Measurements from ENCODE around the gene MMP8.
"Not testable (repeated sequence)": the region's sequence is repeated elsewhere in the genome, so short reads cannot be mapped to it uniquely, and the experiment has no call there.

MMP8 gene, protein sequence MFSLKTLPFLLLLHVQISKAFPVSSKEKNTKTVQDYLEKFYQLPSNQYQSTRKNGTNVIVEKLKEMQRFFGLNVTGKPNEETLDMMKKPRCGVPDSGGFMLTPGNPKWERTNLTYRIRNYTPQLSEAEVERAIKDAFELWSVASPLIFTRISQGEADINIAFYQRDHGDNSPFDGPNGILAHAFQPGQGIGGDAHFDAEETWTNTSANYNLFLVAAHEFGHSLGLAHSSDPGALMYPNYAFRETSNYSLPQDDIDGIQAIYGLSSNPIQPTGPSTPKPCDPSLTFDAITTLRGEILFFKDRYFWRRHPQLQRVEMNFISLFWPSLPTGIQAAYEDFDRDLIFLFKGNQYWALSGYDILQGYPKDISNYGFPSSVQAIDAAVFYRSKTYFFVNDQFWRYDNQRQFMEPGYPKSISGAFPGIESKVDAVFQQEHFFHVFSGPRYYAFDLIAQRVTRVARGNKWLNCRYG

DNA sequence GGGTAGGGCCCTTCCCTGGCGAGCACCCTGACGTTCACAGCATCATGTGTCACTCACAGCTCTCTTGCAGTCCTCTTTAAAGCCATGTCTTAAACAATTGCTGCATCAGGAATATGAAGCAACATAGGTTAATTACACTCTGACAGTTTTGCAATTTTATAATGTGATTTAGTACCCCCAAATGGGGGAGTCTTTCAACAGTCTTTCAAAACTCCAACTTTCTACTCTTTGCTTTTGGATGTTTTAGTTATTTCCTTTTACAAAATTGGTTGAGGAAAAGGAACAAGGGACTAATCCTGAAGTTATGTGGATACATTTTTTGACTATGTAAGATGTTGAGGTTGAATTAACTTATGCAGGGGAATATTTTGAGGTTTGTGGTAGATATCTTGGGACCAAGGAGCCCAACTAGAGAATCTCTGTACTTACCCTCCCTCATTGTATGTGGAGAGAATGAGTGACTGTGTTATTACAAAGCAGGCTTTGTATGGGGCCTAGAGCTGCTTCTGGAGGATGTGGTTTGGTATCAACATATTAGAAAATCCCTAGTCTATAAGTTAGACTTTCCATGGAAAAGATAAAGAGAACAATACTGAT, at the start of gene MMP8:
Gene MMP8 (minus strand): TSS at position 51 of the 597 bp plus-strand sequence. CDS start 99 bp downstream, outside the sequence.
- no peak for DNase-seq (ENCODE audit: low read depth)

DNA sequence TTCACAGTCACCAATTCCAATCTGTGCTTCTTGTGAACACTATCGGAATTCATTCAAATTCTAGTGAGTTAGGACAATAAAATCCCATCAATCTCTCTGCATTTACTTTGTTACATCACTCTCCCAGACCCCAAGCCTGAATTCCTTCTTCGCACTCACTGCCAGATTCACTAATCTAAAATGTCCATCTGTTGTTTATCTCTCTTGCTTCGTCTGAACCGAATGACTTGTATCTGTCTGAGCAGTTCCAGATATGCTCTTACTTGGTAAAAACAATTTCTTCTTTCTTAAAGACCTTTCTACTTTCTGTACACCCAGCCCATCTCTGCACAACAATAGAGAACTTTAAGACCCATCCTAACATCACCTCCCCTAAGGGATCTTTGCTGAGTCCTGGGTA, 48.6 kb upstream of the MMP8 start:
- DNase-seq (ENCODE audit: low read depth) = no peak

DNA sequence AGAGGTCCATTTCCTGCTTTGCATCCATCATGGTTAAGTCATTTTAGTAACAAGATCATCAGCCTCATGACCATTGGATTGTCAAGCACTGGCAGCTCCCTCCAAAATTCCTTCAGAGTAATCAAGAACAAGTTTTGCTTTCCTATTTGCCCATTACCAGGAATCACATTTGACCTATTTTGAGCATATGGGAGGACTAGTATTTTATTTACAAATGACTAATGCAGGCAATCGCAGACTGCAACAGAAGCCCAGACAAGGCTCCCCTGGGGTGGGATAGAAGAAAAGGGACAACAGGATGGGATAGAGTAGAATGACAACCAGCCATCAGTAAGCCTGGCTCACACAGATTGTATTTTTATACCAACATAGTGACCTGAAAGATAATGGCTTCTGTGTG, 46.6 kb upstream of the MMP8 start:
- no peak for DNase-seq (ENCODE audit: low read depth)

DNA sequence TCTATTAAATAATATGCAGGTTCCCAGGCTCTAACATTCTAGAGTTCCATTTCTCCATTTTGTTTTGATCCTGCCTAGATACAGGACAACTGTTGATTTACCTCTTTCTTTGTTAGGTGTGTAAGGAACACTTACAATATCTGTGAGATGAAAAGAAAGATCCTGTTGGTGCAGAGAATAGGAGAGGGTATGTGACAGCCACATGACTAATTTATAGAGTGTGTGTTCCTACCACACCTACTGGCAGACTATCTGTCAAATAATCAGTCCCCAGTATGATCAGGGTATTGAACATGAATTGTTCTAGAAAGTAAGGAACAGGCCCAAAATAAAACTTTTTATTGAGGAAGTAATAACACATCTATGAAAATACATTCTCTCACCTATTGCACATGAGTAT, 45.4 kb upstream of the MMP8 start:
- no peak for DNase-seq (ENCODE audit: low read depth)

DNA sequence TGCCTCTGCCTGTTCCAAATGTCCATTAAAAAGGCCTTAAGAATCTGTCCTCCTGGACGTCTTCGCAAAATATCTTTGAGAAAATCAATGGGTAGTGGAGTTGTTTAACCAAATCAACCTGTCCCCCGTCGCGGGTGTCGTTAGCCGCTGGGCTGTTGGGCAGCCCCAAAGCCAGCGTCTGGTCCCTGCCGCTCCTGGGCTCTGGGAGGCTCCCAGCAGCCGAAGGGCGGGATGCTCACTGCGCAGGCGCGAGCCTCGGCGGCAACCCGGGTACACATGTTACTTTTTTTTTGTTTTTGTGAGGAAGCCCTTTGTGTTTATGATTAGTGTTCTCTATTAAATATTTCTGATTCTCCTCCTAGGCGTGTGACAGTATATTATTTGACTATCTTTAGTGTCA, 43.0 kb upstream of the MMP8 start:
- DNase-seq (ENCODE audit: low read depth) = no peak

DNA sequence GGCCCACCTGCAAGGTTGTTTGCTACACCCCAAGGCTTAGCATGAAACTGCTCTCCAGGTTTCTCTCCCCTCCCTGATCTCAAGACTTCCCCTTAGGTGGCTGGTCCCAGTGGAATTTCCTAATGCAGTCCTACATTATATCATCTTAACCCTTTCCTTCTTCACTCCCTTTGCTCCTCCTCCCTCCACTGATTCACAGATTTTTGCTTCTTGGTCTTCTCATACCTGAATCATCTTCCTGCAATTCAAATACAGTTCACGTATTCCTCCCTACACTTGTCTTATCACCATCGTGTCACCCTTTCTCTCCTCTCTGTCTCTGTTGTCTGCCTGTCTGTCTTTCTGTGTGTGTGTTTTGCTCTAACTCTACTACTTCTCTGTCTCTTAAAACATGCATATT, 38.7 kb upstream of the MMP8 start:
- no peak for DNase-seq (ENCODE audit: low read depth)

DNA sequence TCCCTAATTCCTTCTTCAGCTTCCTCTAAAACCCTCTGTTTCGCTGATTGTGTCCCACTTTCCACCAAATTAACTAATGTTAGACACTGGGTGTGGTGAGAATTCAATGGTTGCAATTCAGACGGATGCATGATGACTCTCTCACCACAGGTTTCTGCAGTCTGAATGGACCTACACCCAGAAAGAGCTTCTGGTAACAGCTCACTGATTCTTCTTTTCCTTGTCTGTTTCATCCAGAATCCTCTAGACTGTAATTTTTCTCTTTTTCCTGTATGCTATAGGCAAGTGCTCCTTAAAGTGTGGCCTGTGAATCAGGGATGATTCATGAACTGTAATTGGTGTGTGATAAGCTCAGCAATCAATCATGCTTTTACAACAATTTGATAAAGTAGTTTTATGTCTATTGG, 37.6 kb upstream of the MMP8 start:
- DNase-seq (ENCODE audit: low read depth) = no peak

DNA sequence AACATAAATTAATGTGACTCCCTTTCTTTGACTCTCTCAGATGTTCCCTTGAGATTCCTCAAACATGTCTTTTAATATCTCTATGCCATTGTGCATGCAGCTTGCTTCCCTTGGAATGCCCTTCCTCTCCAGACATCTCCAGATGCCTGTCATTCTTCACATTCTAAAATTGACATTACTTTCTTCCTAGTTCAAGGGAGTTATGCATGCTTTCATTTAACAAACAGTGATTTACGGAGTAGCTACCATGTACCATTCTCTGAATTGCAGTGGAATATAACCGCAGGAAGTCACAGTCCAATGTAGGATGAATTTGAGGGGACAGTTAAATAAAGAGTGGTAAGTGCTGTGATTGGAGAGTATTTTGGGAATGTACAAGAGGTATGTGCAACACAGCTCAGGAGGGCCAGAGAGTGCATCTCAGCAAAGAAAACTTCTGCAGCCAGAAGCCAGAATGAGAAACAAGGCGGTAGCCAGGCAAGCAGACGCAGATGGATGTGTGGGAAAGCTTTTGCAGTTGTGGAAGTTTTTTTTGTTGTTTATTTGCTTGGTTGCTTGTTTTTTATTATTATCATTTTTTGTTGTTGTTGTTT, 37.0 kb upstream of the MMP8 start:
- DNase-seq (ENCODE audit: low read depth) = no peak

DNA sequence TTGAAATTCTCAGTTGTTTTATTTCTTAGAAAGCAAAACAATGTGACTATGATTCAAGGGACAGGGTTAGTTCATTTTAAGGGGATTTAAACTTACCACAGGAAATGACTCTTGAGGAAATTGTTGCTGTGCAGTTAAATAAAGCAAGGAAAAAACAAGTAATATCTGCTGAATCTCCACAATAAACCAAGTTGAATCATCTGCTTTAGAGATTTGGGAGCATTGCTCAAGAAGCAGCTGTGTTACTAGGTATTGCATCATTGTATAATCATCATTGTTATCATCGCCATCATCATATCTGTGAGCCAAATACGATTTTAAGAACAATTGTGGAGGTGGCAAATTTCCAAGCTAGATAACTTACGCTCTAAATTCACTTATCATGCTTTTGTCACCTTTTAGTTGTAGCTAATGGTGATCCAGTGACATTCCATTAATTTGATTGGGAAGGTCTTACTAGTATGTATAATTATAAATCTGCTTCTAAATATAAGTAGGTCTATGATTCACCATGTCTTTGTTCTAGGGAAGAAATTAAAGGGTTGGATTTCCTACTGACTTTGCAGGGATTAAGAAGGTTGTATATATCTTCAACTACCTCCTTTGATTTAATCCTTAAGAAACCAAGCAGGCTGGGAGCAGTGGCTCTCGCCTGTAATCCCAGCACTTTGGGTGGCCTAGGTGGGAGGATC, 35.7 kb upstream of the MMP8 start:
- DNase-seq (ENCODE audit: low read depth) = no peak

DNA sequence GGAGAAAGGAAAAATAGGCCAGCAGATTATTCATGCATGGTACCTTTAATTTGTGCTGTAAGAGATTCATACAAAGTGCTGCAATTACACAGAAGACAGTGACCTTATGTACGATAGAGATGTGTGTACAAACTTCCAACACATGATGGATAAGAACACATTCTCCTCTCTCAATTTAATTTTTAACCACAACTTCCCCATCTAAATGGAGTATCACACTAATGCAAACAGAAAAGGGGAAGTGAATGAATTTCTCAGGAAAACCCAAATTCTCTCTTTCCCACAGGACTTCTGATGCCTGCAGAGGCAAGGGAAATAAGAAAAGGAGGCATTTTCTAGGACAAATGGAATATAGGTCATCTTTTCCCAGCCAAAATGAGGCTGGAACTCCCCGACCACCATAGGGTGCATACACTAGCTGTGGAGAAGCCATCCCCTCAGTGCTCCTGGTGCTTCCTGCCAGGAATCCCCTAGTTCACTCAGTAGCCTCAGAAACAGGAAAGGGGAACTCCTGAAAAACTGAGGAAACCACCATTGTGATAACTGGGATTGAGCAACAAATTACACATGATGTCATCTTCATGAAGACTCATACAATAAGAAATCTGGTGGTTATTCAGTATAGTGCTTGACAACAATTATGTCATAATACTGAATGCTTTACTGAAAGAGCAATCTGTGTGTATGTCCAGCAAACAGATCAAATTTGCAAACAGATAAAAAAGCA, 33.2 kb upstream of the MMP8 start:
- no peak for DNase-seq (ENCODE audit: low read depth)

DNA sequence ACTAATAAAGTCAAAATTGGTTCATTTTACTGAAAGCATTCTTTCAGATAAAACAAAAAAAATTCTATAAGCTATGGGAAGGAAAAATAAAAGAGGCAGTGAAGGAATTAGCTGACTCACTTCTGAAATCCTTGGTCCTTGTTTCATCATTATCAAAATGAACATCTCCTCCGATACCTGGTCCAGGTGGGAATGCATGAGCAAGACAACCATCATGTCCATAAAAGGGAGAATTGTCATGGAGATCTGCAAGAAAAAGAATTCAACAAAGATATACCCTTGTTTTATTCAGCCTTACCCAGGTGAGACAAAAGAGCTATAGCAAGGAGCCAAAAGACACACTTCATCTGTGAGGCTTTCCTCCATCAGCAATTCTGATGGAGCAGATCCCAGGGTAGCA, 28.5 kb upstream of the MMP8 start:
- no peak for DNase-seq (ENCODE audit: low read depth)

DNA sequence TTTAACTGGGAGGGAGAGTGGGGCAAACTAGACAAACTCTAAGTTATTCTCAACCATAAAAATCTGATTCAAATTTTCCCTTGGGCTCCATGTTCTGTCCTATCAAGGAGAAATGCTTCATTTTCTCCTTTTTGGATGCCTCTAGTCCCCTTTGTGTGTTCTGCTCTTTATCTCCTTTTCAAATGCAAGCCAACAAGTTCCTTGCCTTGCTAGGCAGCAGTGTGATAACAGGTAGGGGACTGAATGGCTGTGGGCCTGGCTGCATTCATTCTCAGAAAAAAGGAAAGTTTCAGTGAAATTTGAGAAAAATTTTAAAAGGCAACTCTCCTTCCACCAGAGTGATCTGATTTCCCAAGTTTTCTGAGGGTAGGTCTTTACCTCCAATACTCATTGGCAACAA, 26.9 kb upstream of the MMP8 start:
- no peak for DNase-seq (ENCODE audit: low read depth)

DNA sequence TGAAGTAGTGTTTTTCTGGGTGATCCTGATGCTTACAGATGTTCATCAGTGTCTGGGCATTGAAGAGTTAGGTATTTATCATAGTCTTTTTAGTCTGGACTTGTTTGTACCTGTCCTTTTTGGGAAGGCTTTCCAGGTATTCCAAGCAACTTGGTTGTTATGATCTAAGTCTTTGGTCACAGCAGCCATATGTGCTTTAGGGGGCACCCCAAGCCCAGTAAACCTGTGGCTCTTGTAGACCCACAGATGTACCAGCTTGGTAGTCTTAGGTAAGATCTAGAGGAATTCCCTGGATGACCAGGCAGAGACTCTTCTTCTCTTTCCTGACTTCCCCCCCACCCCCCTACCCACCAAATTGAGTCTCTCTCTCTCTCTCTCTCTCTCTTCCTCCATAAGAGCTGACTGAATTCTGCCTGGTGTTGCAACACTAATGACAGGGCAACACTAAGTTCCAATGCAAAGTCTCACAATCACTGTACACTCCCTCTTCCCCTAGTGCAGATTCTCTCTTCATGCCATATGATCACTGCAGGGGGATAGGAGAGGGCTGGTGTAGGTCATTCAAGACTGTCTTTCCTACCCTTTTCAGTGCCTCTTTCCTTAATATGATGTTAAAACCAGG, 24.5 kb upstream of the MMP8 start:
- no peak for DNase-seq (ENCODE audit: low read depth)

DNA sequence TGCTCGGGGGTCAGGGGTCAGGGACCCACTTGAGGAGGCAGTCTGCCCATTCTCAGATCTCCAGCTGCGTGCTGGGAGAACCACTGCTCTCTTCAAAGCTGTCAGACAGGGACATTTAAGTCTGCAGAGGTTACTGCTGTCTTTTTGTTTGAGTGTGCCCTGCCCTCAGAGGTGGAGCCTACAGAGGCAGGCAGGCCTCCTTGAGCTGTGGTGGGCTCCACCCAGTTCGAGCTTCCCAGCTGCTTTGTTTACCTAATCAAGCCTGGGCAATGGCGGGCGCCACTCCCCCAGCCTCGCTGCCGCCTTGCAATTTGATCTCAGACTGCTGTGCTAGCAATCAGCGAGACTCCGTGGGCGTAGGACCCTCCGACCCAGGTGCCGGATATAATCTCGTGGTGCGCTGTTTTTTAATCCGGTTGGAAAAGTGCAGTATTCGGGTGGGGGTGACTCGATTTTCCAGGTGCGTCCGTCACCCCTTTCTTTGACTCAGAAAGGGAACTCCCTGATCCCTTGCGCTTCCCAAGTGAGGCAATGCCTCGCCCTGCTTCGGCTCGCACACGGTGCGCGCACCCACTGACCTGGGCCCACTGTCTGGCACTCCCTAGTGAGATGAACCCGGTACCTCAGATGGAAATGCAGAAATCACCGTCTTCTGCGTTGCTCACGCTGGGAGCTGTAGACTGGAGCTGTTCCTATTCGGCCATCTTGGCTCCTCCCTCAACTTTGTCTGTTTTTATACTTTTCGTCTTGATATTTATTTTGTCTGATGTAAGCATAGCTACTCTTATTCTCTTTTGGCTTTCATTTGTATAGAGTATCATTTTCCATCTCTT, 22.2 kb upstream of the MMP8 start:
- not testable (repeated sequence) for DNase-seq (ENCODE audit: low read depth)

DNA sequence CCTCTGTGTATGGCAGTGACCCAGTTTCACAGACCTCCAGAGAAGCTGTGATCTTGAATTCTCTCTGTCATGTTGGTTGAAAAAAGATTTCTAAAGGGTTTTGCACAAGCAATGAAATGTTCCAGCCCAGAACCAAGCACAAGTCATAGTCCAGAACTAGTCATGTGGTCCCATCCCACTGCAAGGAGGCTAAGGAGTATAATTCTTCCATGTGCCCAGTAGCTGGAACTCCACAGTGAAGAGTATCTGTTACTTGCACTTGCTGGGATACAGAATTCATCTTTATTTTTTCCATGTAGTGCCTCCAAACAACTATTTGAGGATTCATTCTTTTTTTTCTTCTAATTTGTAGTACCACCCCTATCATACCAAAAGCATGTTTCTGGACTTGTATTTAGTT, 9.9 kb upstream of the MMP8 start:
- no peak for DNase-seq (ENCODE audit: low read depth)

DNA sequence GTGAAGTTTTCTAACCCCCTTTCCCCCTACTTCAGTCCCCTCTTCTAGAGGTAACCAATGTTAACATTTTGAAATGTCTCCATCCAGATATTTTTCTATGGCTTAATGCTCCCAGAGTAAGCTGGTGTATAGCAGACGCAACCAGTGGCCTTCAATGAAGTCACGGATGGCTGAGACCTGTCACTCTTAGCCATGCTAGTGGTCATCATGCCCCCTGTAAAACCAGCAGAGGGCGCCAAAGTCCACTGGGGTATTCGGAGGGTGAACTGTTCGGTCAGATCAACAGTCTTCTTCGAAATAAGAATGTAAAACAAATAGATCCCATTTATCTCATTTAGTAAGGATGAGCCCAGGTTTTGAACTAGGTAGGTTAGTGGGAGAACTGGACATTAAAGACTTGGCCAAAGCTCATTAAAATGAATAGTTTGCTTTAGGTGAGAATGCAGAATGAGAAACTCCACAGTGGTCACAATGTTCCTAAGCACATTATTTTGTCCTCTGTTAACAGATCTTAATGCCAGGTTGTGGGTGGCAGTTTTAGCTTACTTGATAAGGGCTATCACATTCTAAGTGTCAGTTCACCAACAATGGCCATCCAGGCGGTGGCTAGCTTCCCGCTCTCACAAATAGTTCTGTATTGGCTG, 8.6 kb upstream of the MMP8 start:
- peak; percentile 6 for DNase-seq (ENCODE audit: low read depth)

DNA sequence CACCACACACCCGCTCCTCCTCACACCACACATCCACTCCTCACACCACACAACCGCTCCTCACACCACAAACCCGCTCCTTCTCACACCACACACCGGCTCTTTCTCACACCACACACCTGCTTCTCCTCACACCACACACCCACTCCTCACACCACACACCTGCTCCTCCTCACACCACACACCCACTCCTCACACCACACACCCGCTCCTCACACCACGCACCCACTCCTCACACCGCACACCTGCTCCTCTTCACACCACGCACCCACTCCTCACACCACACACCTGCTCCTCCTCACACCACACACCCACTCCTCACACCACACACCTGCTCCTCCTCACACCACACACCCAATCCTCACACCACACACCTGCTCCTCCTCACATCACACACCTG, 6.2 kb upstream of the MMP8 start:
- not testable (repeated sequence) for DNase-seq (ENCODE audit: low read depth)

DNA sequence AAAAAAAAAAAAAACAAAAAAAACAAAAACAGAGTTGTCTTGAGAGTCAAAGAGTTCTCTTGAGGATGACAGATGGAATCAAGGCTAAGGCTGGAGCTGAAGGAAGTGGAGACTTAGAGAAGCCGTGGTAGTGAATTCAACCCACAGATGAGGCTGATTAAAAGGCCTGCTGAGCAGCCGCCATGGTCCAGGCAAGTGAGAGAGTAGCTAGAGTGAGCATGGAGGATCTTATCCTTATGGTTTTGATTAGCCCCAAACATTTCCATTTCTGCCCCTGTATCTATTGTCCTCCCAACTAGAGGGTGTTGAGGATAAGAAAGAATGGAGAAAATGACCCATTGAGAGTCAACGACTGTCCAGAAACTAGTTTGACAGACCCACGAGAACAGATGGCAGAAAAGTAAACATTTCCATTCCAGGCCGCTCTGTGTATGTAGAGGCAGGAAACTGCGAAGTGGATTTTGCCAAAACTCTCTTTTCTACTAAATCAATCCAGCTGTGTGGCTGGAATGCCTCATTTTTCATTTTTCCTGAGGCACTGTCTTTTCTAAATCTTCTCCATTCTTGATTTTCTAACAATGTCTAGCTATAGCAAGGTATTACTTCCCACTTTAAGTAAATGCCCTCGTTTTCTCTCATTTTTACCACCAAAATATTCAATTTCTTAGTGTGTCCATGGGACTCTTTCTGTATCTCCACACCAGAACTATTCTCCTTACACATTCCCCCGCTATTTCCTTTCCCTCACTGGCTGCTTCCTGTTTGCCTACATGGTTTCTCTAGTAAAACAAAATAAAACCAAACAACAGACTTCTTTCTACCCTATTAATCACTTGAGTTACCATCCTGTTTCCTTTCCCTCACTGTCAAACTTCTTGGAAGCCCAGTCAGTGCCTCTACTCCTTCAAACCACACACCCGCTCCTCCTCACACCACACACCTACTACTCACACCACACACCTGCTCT, 5.4 kb upstream of the MMP8 start:
- no peak for DNase-seq (ENCODE audit: low read depth)

DNA sequence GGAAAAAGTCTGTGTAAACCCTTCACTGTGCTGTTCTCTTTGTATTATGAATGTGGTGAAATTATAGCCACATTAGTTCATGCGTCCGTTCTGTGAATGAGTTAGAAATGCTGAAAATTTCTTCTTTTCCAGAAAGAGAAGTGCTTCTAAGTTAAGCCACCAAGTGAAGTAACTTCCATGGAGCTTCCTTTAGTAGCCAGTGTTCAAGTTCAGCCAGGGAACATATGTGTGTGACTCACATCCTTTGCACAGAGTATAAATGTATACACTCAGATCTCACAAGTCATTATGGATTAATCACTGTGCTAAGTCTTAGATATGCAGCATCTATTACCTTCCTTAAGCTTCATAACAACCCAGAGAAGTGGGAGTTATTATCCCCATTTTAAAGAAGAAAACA, 3.1 kb upstream of the MMP8 start:
- DNase-seq (ENCODE audit: low read depth) = no peak

Measured in stimulated activated CD4-positive, alpha-beta T cell treated with anti-CD3 and anti-CD28 coated beads, Interleukin-2, amount 100 ng/mL, for 4 hours (primary cell).